Activated CD4-positive, alpha-beta memory T cell treated with anti-CD3 and anti-CD28 coated beads for 36 hours (primary cell): ENCODE measurements around the gene CEP162. TPM values are rescaled to one million over a fixed set of nuclear protein-coding genes. Genes with fewer than 3 reads are reported as not detected.
"Not testable (repeated sequence)": the region's sequence is repeated elsewhere in the genome, so short reads cannot be mapped to it uniquely, and the experiment has no call there.

ENCODE experiments used
- CTCF ChIA-PET: fragments of 350-600 bp; sonication (Branson Sonifier 250); formaldehyde crosslinking; loops from one replicate; lab custom pipeline; 2021; ENCODE audit warnings: antibody characterized with exemption, inconsistent platforms; lab: Charles Lee
- POLR2A ChIA-PET: fragments of 350-600 bp; sonication (Branson Sonifier 250); formaldehyde crosslinking; loops from one replicate; lab custom pipeline; 2021; ENCODE audit warnings: antibody characterized with exemption; lab: Charles Lee
- DNase-seq: peaks from one replicate; pipeline ENCODE4 v3.0.0-alpha.2; 2020
- H3K27ac Mint-ChIP-seq: one replicate; pipeline ENCODE4 v1.8.0; 2021; ENCODE audit warnings: mixed read lengths
- H3K27me3 Mint-ChIP-seq: one replicate; pipeline ENCODE4 v1.8.0; 2021; ENCODE audit warnings: mixed read lengths
- H3K36me3 Mint-ChIP-seq: one replicate; pipeline ENCODE4 v1.8.0; 2021; ENCODE audit warnings: mixed read lengths
- H3K4me1 Mint-ChIP-seq: one replicate; pipeline ENCODE4 v1.8.0; 2021; ENCODE audit warnings: low read depth, mixed read lengths
- H3K4me3 Mint-ChIP-seq: one replicate; pipeline ENCODE4 v1.8.0; 2021; ENCODE audit warnings: mild to moderate bottlenecking, mixed read lengths
- H3K9me3 Mint-ChIP-seq: one replicate; pipeline ENCODE4 v1.8.0; 2021; ENCODE audit warnings: mixed read lengths
- intact Hi-C: fragments of 100-400 bp; cut with micrococcal nuclease; formaldehyde crosslinking; loops from one replicate; pipeline ENCODE4 v1.15.1; 2023
- total RNA-seq, 2 experiments: library from RNA; stranded (reverse); gene quantifications; one replicate each; pipeline ENCODE4 v1.2.3, GENCODE V29; 2021

The CEP162 gene
- total RNA-seq, 2 experiments from 2014 or later: 5.4 to 6.3 TPM

DNA sequence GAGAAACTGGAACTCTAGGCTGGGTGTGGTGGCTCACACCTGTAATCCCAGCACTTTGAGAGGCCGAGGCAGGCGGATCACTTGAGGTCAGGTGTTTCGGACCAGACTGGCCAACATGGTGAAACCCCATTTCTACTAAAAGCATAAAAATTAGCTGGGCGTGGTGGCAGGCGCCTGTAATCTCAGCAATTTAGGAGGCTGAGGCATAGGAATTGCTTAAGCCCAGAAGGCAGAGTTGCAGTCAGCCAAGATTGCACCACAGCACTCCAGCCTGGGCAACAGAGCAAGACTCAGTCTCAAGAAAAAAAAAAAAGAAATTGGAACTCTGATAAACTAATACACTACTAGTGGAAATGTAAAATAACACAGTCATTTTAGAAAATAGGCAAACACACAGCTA is 3.8 kb downstream of the CEP162 start:
- intact Hi-C loops: loop anchor here (5.0 to 10.0 kb wide), 3 partner anchors 189 to 1101 kb away; partner anchors contain the start of gene MRAP2
- H3K27ac Mint-ChIP-seq, H3K4me3 Mint-ChIP-seq, H3K27me3 Mint-ChIP-seq, H3K36me3 Mint-ChIP-seq, H3K9me3 Mint-ChIP-seq, POLR2A ChIA-PET, DNase-seq: not testable (repeated sequence)
- CTCF ChIA-PET: interaction anchor here (1.2 kb wide), 1 partner anchor 339 kb away, joined by 4 read pairs; no protein-coding TSS in a partner anchor
- peaks cover 14% of the 10 kb centered on the region for H3K4me1 Mint-ChIP-seq

DNA sequence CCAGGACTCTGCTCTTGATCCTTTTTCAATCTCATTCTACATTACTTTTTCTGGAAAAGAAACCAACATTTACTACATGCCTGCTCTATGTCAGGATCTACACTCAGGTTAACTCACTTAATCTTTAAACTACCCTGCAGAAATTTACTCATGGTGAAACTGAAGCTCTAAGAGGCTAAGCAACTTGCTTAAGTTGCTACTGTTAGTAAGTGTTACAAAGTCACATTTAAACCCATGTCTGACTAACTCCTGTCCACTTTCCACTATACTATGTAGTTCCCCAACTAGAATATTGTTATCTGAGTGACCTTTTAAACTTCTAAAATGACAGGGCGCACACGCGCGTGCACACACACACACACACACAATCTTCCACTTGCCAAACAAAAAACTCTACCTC is 5.0 kb downstream of the CEP162 start:
- Mint-ChIP-seq H3K27ac (no peak overlapping the region), H3K27me3 (no peaks in the 10 kb centered on the region), H3K36me3 (no peaks in the 10 kb centered on the region), H3K9me3 (no peaks in the 10 kb centered on the region), H3K4me3 (no peak overlapping the region), H3K4me1 (peaks cover 10% of the 10 kb centered on the region)
- CTCF ChIA-PET: interaction anchor here (0.7 to 1.4 kb wide), 3 partner anchors 12 to 337 kb away, joined by 3 to 8 read pairs (median 4); no protein-coding TSS in a partner anchor
- no peak for DNase-seq
- intact Hi-C loops: loop anchor here (5.0 to 10.0 kb wide), 3 partner anchors 188 to 1102 kb away; partner anchors contain the start of gene MRAP2
- POLR2A ChIA-PET: no interaction called here

DNA sequence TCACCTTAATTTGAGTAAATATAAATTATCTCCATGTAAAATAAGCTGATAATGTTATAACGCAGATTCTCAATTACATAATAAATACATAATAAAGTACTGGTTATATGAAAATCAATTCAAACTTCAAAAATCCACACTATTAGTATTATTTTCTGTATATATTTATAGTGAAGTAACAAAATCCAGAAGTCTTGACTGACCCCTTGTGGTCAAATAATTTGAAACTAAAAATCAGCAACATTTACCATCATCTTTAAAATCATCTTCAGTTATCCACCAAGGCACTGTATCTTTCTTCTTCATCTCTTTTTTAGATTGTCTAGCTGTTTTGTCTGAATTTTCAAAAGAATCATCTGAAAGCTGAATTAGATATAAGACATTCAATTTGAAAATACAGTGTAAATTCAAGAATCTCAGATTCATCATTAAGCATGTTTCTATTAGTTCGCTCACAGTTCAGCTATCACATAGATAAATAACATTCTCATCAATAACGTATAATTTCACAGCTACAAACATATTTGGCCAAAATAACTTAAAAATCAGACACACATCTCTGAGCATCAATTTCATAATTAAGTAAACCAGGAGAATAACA is 6.5 kb downstream of the CEP162 start:
- Mint-ChIP-seq H3K4me3 (no peak overlapping the region), H3K36me3 (no peaks in the 10 kb centered on the region), H3K9me3 (no peaks in the 10 kb centered on the region), H3K4me1 (peaks cover 7% of the 10 kb centered on the region), H3K27me3 (no peaks in the 10 kb centered on the region), H3K27ac (no peak overlapping the region)
- no peak for DNase-seq
- POLR2A ChIA-PET: no interaction called here
- intact Hi-C loops: loop anchor here (1.0 to 10.0 kb wide), 4 partner anchors 186 to 1104 kb away; partner anchors contain the start of gene MRAP2
- CTCF ChIA-PET: interaction anchor here (0.8 to 1.3 kb wide), 7 partner anchors 12 to 606 kb away, joined by 3 to 5 read pairs (median 3); partner anchors contain the start of gene CYB5R4

DNA sequence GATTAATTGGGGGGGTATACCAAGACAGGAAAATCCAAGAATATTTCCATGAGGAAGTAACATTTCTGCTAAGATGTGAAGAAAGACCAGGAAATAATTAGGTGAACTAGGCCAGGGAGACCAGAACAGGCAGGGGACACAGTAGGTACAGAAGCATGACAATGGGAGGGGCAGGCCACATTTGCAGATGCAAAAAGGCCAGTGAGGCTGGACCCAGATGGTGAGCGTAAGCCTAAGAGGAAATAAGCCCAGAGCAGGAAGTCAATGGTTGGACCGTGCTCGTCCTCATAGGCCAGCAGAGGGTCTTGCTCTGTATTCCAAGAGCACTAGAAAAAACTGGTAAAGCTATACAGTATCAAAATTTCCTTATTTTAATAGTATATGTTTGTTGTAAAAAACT is 9.4 kb downstream of the CEP162 start:
- no peaks in the 10 kb centered on the region for H3K36me3 Mint-ChIP-seq
- ChIA-PET CTCF (interaction anchor here (1.9 kb wide), 1 partner anchor 10 kb away, joined by 7 read pairs; the partner anchor contains the start of gene CEP162), POLR2A (no interaction called here)
- H3K27ac Mint-ChIP-seq: no peak overlapping the region
- intact Hi-C loops: no loop called here
- no peak overlapping the region for H3K4me3 Mint-ChIP-seq
- H3K27me3 Mint-ChIP-seq: no peaks in the 10 kb centered on the region
- H3K4me1 Mint-ChIP-seq: peaks cover 3% of the 10 kb centered on the region
- H3K9me3 Mint-ChIP-seq: no peaks in the 10 kb centered on the region
- no peak for DNase-seq

DNA sequence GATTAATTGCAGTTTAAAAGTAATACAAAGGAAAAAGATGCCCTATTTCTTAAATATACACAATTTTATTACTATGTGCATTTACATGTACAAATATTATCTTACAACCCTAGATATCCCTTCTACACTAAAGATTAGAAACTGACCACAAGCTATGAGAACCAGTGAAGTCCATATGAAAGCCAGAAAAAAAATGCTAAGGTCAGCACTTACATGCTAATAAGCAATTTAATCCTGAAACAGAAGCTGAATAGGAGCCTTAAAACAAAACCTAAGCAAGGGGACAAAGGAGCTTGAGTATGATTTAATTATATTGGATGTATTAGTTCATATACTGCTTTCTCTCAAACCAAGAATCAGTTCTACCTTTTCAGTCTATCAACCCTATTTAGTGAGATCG is 14.2 kb downstream of the CEP162 start:
- no peak for DNase-seq
- ChIA-PET POLR2A (no interaction called here), CTCF (interaction anchor here (0.7 kb wide), 1 partner anchor 15 kb away, joined by 4 read pairs; the partner anchor contains the start of gene CEP162)
- H3K4me3 Mint-ChIP-seq: no peak overlapping the region
- H3K27me3 Mint-ChIP-seq: no peaks in the 10 kb centered on the region
- no peaks in the 10 kb centered on the region for H3K4me1 Mint-ChIP-seq
- no peaks in the 10 kb centered on the region for H3K9me3 Mint-ChIP-seq
- peaks cover 20% of the 10 kb centered on the region for H3K36me3 Mint-ChIP-seq
- no peak overlapping the region for H3K27ac Mint-ChIP-seq
- intact Hi-C loops: no loop called here

DNA sequence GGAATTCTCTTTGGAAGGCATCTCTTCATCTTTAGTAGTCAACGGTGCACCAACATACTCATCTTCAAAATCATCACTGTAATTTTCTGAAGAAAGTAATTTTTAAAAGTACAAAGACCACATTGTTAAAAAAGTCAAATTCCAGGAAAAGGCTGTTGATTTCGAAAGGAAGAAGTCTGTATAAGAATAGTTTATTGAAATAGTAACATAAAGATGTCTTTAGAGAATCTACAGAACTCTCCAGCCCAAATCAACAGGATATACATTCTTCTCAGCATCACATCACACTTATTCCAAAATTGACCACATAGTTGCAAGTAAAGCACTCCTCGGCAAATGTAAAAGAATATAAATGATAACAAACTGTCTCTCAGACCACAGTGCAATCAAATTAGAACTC is 23.4 kb downstream of the CEP162 start:
- intact Hi-C loops: no loop called here
- Mint-ChIP-seq H3K36me3 (peaks cover 45% of the 10 kb centered on the region), H3K4me1 (no peaks in the 10 kb centered on the region), H3K27me3 (no peaks in the 10 kb centered on the region), H3K27ac (no peak overlapping the region), H3K4me3 (no peak overlapping the region), H3K9me3 (peaks cover 4% of the 10 kb centered on the region)
- CTCF ChIA-PET: no interaction called here
- POLR2A ChIA-PET: no interaction called here
- DNase-seq: no peak

DNA sequence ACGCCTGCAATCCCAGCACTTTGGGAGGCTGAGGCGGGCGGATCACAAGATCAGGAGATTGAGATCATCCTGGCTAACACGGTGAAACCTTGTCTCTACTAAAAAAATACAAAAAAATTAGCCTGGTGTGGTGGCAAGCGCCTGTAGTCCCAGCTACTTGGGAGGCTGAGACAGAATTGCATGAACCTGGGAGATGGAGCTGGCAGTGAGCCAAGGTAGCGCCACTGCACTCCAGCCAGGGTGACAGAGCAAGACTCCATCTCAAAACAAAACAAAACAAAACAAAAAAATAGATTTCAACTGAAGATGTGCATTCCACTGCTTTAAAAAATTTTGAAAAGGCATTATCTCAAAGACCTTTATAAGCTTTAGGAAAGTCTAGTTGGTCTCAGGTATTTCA is 27.5 kb downstream of the CEP162 start:
- POLR2A ChIA-PET, H3K4me1 Mint-ChIP-seq, H3K27me3 Mint-ChIP-seq, H3K27ac Mint-ChIP-seq, DNase-seq, intact Hi-C loops, H3K9me3 Mint-ChIP-seq, H3K4me3 Mint-ChIP-seq: not testable (repeated sequence)
- H3K36me3 Mint-ChIP-seq: peaks cover 34% of the 10 kb centered on the region
- CTCF ChIA-PET: interaction anchor here (1.3 kb wide), 1 partner anchor 28 kb away, joined by 3 read pairs; the partner anchor contains the start of gene CEP162

DNA sequence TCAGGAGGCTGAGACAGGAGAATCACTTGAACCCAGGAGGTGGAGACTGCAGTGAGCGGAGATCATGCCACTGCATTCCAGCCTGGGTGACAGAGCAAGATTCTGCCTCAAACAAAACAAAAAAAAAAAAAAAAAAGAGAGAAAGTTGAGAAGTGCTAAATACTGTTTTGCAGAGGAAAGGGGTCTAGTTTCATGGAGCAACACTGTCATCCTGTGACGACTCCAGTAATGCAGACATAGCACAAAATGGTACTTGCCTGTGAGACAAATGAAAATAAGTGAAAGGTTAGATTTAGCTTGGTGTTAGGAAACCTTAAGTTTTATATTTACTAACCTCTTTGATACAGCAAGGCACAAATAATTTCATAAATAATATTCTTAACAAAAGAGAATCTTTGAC is 29.7 kb downstream of the CEP162 start:
- no peaks in the 10 kb centered on the region for H3K9me3 Mint-ChIP-seq
- H3K27ac Mint-ChIP-seq: no peak overlapping the region
- ChIA-PET CTCF (no interaction called here), POLR2A (no interaction called here)
- no peak overlapping the region for H3K4me3 Mint-ChIP-seq
- H3K4me1 Mint-ChIP-seq: peaks cover 4% of the 10 kb centered on the region
- no peaks in the 10 kb centered on the region for H3K27me3 Mint-ChIP-seq
- DNase-seq: no peak
- peaks cover 36% of the 10 kb centered on the region for H3K36me3 Mint-ChIP-seq
- intact Hi-C loops: no loop called here

DNA sequence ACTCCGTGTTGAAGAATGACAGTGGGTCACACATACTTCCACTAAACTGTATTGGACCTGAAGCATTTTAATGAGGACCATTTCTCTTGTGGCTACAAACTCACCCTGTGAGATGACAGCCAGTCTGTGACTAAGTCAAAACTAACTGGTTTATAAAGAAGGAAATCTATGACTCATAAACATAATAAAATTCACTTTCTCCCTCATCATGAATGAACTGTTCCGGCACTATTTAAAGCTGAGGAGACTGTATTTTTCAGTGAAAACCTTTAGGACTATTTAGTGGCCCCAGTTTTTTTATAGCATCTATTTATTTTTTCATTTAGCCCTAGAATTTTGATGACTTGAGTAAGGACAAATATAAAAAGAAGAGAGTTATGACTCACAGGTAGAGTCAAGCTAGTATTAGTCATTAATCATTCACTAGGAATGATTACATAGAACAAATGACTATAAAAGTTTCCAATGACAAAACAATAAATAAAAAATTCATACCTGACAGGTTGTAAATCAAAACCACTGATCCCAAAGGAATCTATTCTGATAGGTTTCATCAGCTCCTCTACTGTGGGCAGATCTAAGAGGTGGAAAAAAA is 34.2 kb downstream of the CEP162 start:
- no peaks in the 10 kb centered on the region for H3K27me3 Mint-ChIP-seq
- peaks cover 4% of the 10 kb centered on the region for H3K4me1 Mint-ChIP-seq
- no peak for DNase-seq
- H3K27ac Mint-ChIP-seq: no peak overlapping the region
- ChIA-PET CTCF (interaction anchor here (1.0 kb wide), 1 partner anchor 34 kb away, joined by 3 read pairs; the partner anchor contains the start of gene CEP162), POLR2A (no interaction called here)
- H3K4me3 Mint-ChIP-seq: no peak overlapping the region
- intact Hi-C loops: no loop called here
- no peaks in the 10 kb centered on the region for H3K9me3 Mint-ChIP-seq
- H3K36me3 Mint-ChIP-seq: peaks cover 57% of the 10 kb centered on the region

DNA sequence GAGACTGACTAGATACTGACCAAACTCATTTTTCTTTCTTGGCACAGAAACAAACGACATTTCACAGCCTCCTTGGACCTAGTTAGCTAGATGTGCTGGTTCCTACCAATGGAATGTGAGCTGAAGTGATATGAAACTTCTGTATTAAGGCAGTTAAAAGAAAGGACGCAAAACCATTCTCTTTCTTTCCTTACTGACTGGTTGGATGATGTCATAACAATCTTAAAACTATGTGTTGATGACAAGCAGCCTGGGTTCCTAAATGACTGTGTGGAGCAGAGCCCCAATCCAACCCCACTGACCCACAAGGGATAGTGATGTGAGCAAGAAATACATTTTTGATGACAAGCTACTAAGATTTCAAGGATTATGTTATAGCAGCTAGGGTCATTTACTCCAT is 35.6 kb downstream of the CEP162 start:
- H3K27ac Mint-ChIP-seq: no peak overlapping the region
- POLR2A ChIA-PET: no interaction called here
- intact Hi-C loops: no loop called here
- peaks cover 60% of the 10 kb centered on the region for H3K36me3 Mint-ChIP-seq
- H3K27me3 Mint-ChIP-seq: no peaks in the 10 kb centered on the region
- no peak overlapping the region for H3K4me3 Mint-ChIP-seq
- no peak for DNase-seq
- H3K4me1 Mint-ChIP-seq: peaks cover 4% of the 10 kb centered on the region
- CTCF ChIA-PET: no interaction called here
- no peaks in the 10 kb centered on the region for H3K9me3 Mint-ChIP-seq

DNA sequence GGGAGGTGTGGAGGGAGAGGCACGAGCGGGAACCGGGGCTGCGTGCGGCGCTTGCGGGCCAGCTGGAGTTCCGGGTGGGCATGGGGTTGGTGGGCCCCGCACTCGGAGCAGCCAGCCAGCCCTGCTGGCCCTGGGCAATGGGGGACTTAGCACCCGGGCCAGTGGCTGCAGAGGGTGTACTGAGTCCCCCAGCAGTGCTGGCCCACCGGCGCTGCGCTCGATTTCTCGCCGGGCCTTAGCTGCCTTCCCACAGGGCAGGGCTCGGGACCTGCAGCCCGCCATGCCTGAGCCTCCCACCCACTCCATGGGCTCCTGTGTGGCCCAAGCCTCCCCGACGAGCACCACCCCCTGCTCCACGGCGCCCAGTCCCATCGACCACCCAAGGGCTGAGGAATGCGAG is 38.1 kb downstream of the CEP162 start:
- peaks cover 47% of the 10 kb centered on the region for H3K36me3 Mint-ChIP-seq
- H3K4me1 Mint-ChIP-seq, POLR2A ChIA-PET, H3K27ac Mint-ChIP-seq, H3K27me3 Mint-ChIP-seq, intact Hi-C loops, CTCF ChIA-PET, H3K4me3 Mint-ChIP-seq, H3K9me3 Mint-ChIP-seq, DNase-seq: not testable (repeated sequence)

DNA sequence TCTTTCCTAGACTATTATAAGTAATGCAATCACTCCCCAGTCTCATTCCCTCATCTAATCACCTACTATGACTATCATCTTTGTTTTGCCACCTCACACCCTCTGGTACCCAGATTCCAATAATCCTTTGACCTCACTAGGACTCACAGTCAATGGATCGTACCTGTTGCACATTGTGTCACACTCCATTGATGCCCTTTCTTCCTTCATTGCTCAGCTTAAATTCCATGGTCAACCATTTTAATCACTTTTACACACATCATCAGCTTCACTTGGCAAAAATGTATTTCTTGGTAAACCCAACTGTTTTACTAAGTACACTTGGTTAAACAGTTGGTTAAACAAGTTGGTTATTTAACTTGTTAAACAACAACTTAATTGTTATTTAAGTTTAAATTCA is 44.0 kb downstream of the CEP162 start:
- no peak for DNase-seq
- CTCF ChIA-PET: no interaction called here
- intact Hi-C loops: no loop called here

More for the DNA sequence above, 44.0 kb downstream of the CEP162 start:
- Mint-ChIP-seq H3K9me3 (peaks cover 6% of the 10 kb centered on the region), H3K27ac (no peak overlapping the region), H3K27me3 (no peaks in the 10 kb centered on the region), H3K4me1 (no peaks in the 10 kb centered on the region), H3K4me3 (no peak overlapping the region), H3K36me3 (peaks cover 33% of the 10 kb centered on the region)
- POLR2A ChIA-PET: no interaction called here
